HCT116 (cell line): Measurements from ENCODE around the gene ILDR2. TPM values are rescaled to one million over a fixed set of nuclear protein-coding genes. Genes with fewer than 3 reads are reported as not detected.

Source experiments
- ATAC-seq: fragments of 200-7000 bp; cut with Tn5 transposase; 2 replicates; pipeline ENCODE4 v1.9.1; 2020; ENCODE audit warnings: mild to moderate bottlenecking, moderate library complexity
- BruUV-seq: library from RNA; stranded (reverse); fragments of 400-500 nt; replicated peaks from 2 replicates; lab custom pipeline; 2021; lab: Mats Ljungman, UMichigan
- CTCF ChIA-PET: fragments of 300-600 bp; sonication (Branson Sonifier 250); formaldehyde crosslinking; loops from one replicate; lab custom pipeline; 2021; ENCODE audit warnings: antibody characterized with exemption; lab: Charles Lee
- POLR2A ChIA-PET: fragments of 300-600, 350-600 bp; sonication (Branson Sonifier 250); formaldehyde crosslinking; loops from one replicate; lab custom pipeline; 2021; ENCODE audit warnings: antibody characterized with exemption; lab: Charles Lee
- RAD21 ChIA-PET, 2 experiments: fragments of 300-600 bp; sonication (Branson Sonifier 250); formaldehyde crosslinking; loops; one replicate each; lab custom pipeline; 2023; ENCODE audit warnings: low total read pairs in 2 of 2; ENCODE audit not compliant: uncharacterized antibody in 2 of 2, unreplicated experiment in 2 of 2, low non-redundant PET in 1 of 2; lab: Charles Lee
- DNase-seq: peaks from one replicate; pipeline ENCODE4 v3.0.0-alpha.2; 2010; ENCODE audit warnings: low read depth, low spot score
- H2AFZ ChIP-seq: fragments of 200-600 bp; shearing (Covaris generic), sonication (generic); 2 replicates; pipeline ENCODE4 v1.6.1; 2017; ENCODE audit warnings: low read depth, mixed run types, mixed read lengths, antibody characterized with exemption, low read length; ENCODE audit not compliant: poor library complexity, severe bottlenecking
- H3K27ac ChIP-seq: 2 replicates; pipeline ENCODE4 v1.5.1; 2012; ENCODE audit warnings: low read depth, low read length
- H3K27me3 ChIP-seq: fragments of 200-600 bp; sonication (generic); 2 replicates; pipeline ENCODE4 v1.6.1; 2016; ENCODE audit warnings: mixed run types, low read length, mixed read lengths; ENCODE audit not compliant: insufficient read depth
- H3K36me3 ChIP-seq, 2 experiments: fragments of 200-500 bp in 1 of 2; fragments of 200-600 bp in 1 of 2; sonication (Bioruptor generic) in 1 of 2; sonication (generic) in 1 of 2; 2 replicates each; pipeline versions ENCODE4 v1.5.1 to v1.6.1; 2014 to 2016; ENCODE audit warnings: low read length in 2 of 2, inconsistent platforms in 1 of 2, mixed read lengths in 1 of 2, mixed run types in 1 of 2; ENCODE audit not compliant: insufficient read depth in 2 of 2, control insufficient read depth in 1 of 2
- H3K4me1 ChIP-seq, 2 experiments: fragments of 200-600 bp in 1 of 2; sonication (generic) in 1 of 2; 2 replicates each; pipeline versions ENCODE4 v1.5.1 to v1.6.1; 2012 to 2017; ENCODE audit warnings: low read length in 2 of 2, inconsistent platforms in 1 of 2, mild to moderate bottlenecking in 1 of 2, mixed read lengths in 1 of 2, mixed run types in 1 of 2, moderate library complexity in 1 of 2; ENCODE audit not compliant: insufficient read depth in 2 of 2, control insufficient read depth in 1 of 2
- H3K4me2 ChIP-seq: fragments of 200-600 bp; sonication (generic); 2 replicates; pipeline ENCODE4 v1.6.1; 2017; ENCODE audit warnings: mixed run types, low read length, mixed read lengths
- H3K4me3 ChIP-seq, 2 experiments: fragments of 200-600 bp in 1 of 2; sonication (generic) in 1 of 2; replicated peaks in 1 of 2; 2 replicates each; pipeline ENCODE4 v1.5.1; 2011 to 2016; ENCODE audit warnings: low read length in 2 of 2, control low read depth in 1 of 2, low read depth in 1 of 2, mild to moderate bottlenecking in 1 of 2, mixed read lengths in 1 of 2, mixed run types in 1 of 2
- H3K79me2 ChIP-seq: fragments of 200-600 bp; sonication (generic); 2 replicates; pipeline ENCODE4 v1.6.1; 2017; ENCODE audit warnings: mild to moderate bottlenecking, mixed run types, low read length, moderate library complexity, mixed read lengths; ENCODE audit not compliant: insufficient read depth
- H3K9ac ChIP-seq: fragments of 200-600 bp; sonication (generic); 2 replicates; pipeline ENCODE4 v1.6.1; 2016; ENCODE audit warnings: low read length, mixed read lengths
- H3K9me2 ChIP-seq: fragments of 200-600 bp; sonication (generic), shearing (Covaris generic); 2 replicates; pipeline ENCODE4 v1.6.1; 2017; ENCODE audit warnings: mixed run types, mild to moderate bottlenecking, moderate library complexity; ENCODE audit not compliant: insufficient read depth
- H3K9me3 ChIP-seq, 2 experiments: fragments of 200-500 bp in 1 of 2; fragments of 200-600 bp in 1 of 2; sonication (Bioruptor generic) in 1 of 2; sonication (generic) in 1 of 2; 2 replicates each; pipeline ENCODE4 v1.6.1; 2014 to 2017; ENCODE audit warnings: low read length in 2 of 2, mixed read lengths in 2 of 2, inconsistent platforms in 1 of 2, low read depth in 1 of 2, mild to moderate bottlenecking in 1 of 2, mixed run types in 1 of 2, moderate library complexity in 1 of 2; ENCODE audit not compliant: control insufficient read depth in 1 of 2, insufficient read depth in 1 of 2
- H4K20me1 ChIP-seq: fragments of 200-600 bp; sonication (generic), shearing (Covaris generic); 2 replicates; pipeline ENCODE4 v1.6.1; 2017; ENCODE audit warnings: mixed run types, mild to moderate bottlenecking, moderate library complexity; ENCODE audit not compliant: insufficient read depth
- ATF3 ChIP-seq: IDR thresholded peaks from 2 replicates; pipeline ENCODE4 v1.6.1; 2012
- CEBPB ChIP-seq: IDR thresholded peaks from 2 replicates; pipeline ENCODE4 v1.6.1; 2012; ENCODE audit warnings: low read depth
- CTCF ChIP-seq, 3 experiments: fragments of 200-600 bp in 1 of 3; sonication (generic) in 1 of 3; IDR thresholded peaks in 2 of 3; conservative IDR thresholded peaks in 1 of 3; 2 replicates each; pipeline ENCODE4 v1.5.1; 2012 to 2017; ENCODE audit warnings: low read depth in 2 of 3, low read length in 2 of 3, antibody characterized with exemption in 1 of 3, borderline replicate concordance in 1 of 3, control low read depth in 1 of 3, mild to moderate bottlenecking in 1 of 3, mixed read lengths in 1 of 3, mixed run types in 1 of 3, moderate library complexity in 1 of 3; ENCODE audit not compliant: insufficient read depth in 1 of 3
- EGR1 ChIP-seq: IDR thresholded peaks from 2 replicates; pipeline ENCODE4 v1.6.1; 2012; ENCODE audit warnings: low read depth
- ELF1 ChIP-seq: IDR thresholded peaks from 2 replicates; pipeline ENCODE4 v1.6.1; 2012; ENCODE audit warnings: low read depth, borderline replicate concordance
- EZH2 ChIP-seq: fragments of 200-600 bp; sonication (generic); IDR thresholded peaks from 2 replicates; pipeline ENCODE4 v1.6.1; 2017; ENCODE audit warnings: antibody characterized with exemption, mixed run types
- EZH2phosphoT487 ChIP-seq: fragments of 200-600 bp; IDR thresholded peaks from 2 replicates; pipeline ENCODE4 v1.6.1; 2018; ENCODE audit warnings: antibody characterized with exemption, borderline replicate concordance
- FOSL1 ChIP-seq: IDR thresholded peaks from 2 replicates; pipeline ENCODE4 v1.6.1; 2012; ENCODE audit warnings: low read depth
- JUND ChIP-seq: IDR thresholded peaks from 2 replicates; pipeline ENCODE4 v1.6.1; 2012
- POLR2A ChIP-seq: IDR thresholded peaks from 2 replicates; pipeline ENCODE4 v1.7.0; 2011; ENCODE audit warnings: borderline replicate concordance; ENCODE audit not compliant: insufficient read depth, insufficient read length; ENCODE audit errors: extremely low read depth
- RAD21 ChIP-seq: IDR thresholded peaks from 2 replicates; pipeline ENCODE4 v1.6.1; 2012; ENCODE audit warnings: low read depth, mild to moderate bottlenecking
- SIN3A ChIP-seq: IDR thresholded peaks from 2 replicates; pipeline ENCODE4 v1.6.1; 2012; ENCODE audit warnings: low read depth
- SP1 ChIP-seq: IDR thresholded peaks from 2 replicates; pipeline ENCODE4 v1.6.1; 2012; ENCODE audit warnings: low read depth
- TCF7L2 ChIP-seq: IDR thresholded peaks from 2 replicates; pipeline ENCODE4 v1.7.0; 2011; ENCODE audit warnings: borderline replicate concordance, inconsistent platforms; ENCODE audit not compliant: insufficient read depth, insufficient read length; ENCODE audit errors: extremely low read depth
- YY1 ChIP-seq: IDR thresholded peaks from 2 replicates; pipeline ENCODE4 v1.6.1; 2011; ENCODE audit warnings: low read length, low read depth, moderate library complexity, mild to moderate bottlenecking; ENCODE audit not compliant: insufficient replicate concordance; ENCODE audit errors: extremely low read depth
- ZBTB33 ChIP-seq: IDR thresholded peaks from 2 replicates; pipeline ENCODE4 v1.6.1; 2011; ENCODE audit warnings: mild to moderate bottlenecking, low read length, moderate library complexity; ENCODE audit not compliant: insufficient replicate concordance; ENCODE audit errors: extremely low read depth
- ZFX ChIP-seq: fragments of 450-650 bp; IDR thresholded peaks from 2 replicates; pipeline ENCODE4 v1.6.1; 2017
- ZNF274 ChIP-seq: fragments of 200-500 bp; sonication (Bioruptor generic); IDR thresholded peaks from 2 replicates; pipeline ENCODE4 v1.6.1; 2014; ENCODE audit warnings: mild to moderate bottlenecking, low read depth, low read length, inconsistent platforms
- intact Hi-C: fragments of 100-400 bp; cut with micrococcal nuclease; formaldehyde crosslinking; loops from 2 replicates; pipeline ENCODE4 v1.10.0; 2022
- total RNA-seq: library from RNA; stranded (reverse); gene quantifications from one replicate; pipeline ENCODE4 v1.2.1, GENCODE V29; 2021; ENCODE audit not compliant: unreplicated experiment

ILDR2 gene
- total RNA-seq, 1 experiment from 2014 or later = 2.4 TPM

GRCh38 chr1:166980383-166980782 lies 5.0 kb upstream of the ILDR2 start:
- no peak for TF ChIP-seq ZFX
- no peak for TF ChIP-seq EZH2
- no peak for TF ChIP-seq CEBPB
- no peak for TF ChIP-seq EGR1
- TF ChIP-seq TCF7L2 = no peak
- no peak for TF ChIP-seq YY1
- no peak for TF ChIP-seq FOSL1
- TF ChIP-seq POLR2A = no peak
- TF ChIP-seq ATF3 = no peak
- TF ChIP-seq ZNF274 = no peak
- TF ChIP-seq ZBTB33 = no peak
- TF ChIP-seq ELF1 = no peak
- TF ChIP-seq JUND = no peak
- no peak for TF ChIP-seq CTCF (IDR thresholded peaks at IDR 0.05 in 2 of 3, conservative IDR thresholded peaks at IDR 0.05 in 1 of 3; ENCODE audit: borderline replicate concordance in 1 of 3, insufficient read depth in 1 of 3, low read depth in 2 of 3, low read length in 2 of 3)
- no peak for TF ChIP-seq SP1
- no peak for TF ChIP-seq SIN3A
- TF ChIP-seq EZH2phosphoT487 = no peak
- TF ChIP-seq RAD21 = no peak
- intact Hi-C loops = no loop called here
- Histone ChIP-seq H3K9me2 (no peaks in the 10 kb centered on the region), H3K4me2 (no peak overlapping the region), H3K4me1 (no peaks in the 10 kb centered on the region), H3K79me2 (no peaks in the 10 kb centered on the region), H3K36me3 (no peaks in the 10 kb centered on the region), H4K20me1 (no peaks in the 10 kb centered on the region), H3K4me3 (no peak overlapping the region), H3K9me3 (no peaks in the 10 kb centered on the region), H3K27ac (no peak overlapping the region), H3K9ac (no peak overlapping the region), H3K27me3 (peaks cover 25% of the 10 kb centered on the region), H2AFZ (no peak overlapping the region)
- ChIA-PET CTCF (no interaction called here), POLR2A (no interaction called here), RAD21 (interaction anchor here in 1 of 2 experiments (0.5 kb wide), 1 partner anchor 240 kb away, joined by 4 read pairs; no protein-coding TSS in a partner anchor)
- BruUV-seq = no TSS peak
- no peak for DNase-seq
- ATAC-seq = no peak
